Measurements from ENCODE around the gene FYB1. TPM values are rescaled to one million over a fixed set of nuclear protein-coding genes. Genes with fewer than 3 reads are reported as not detected.

FYB1 gene
- total RNA-seq, 2 donors from 2014 or later, result 3.1 to 4.0 TPM

DNA sequence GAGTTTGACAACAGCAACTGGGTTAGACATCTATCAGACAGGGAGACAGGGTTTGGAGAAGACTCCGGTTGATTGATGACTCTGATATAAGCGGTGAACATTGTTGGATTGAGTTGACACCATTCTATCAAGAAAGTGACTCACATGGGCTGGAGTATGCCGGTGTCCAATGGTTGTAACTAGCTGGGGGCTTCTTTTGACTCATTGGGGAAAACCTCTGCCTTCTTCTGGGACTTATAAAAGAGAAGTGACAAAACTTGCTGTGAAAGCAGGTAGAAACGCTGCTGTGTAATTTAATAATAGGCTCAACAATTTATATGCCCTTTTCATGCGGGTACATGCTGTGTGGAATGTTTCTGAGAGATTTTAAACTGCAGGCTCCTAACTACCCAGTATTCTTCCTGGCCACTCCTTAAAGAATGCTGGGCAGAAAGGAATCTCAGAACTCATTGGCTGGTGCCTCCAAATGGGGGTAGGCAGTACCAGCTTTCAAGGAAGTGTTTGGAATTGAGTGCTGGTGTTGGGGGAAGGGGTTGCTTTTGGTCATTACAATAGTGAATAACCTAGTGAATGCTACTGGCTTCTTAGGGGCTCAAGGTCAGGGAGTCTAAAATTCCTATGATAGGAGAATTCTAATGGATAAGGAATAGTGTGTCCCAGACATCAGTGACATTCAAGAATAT is 43.9 kb downstream of the FYB1 start:
- DNase-seq (ENCODE audit: low spot score), result no peak
- Histone ChIP-seq H3K4me1 (replicated peaks) (no peaks in the 10 kb centered on the region), H3K4me3 (no peak overlapping the region), H3K27me3 (replicated peaks; ENCODE audit: insufficient read depth) (no peaks in the 10 kb centered on the region), H3K9me3 (no peaks in the 10 kb centered on the region), H3K27ac (no peak overlapping the region), H3K36me3 (no peaks in the 10 kb centered on the region)
- 61% methylated on average over 5 of the region's 5 CpGs for WGBS
- intact Hi-C loops (cut with DNase I), result no loop called here
- TF ChIP-seq POLR2A (IDR thresholded peaks at IDR 0.05) (no peak), POLR2AphosphoS5 (IDR thresholded peaks at IDR 0.05) (no peak)
- TF ChIP-seq, protein P1, sequence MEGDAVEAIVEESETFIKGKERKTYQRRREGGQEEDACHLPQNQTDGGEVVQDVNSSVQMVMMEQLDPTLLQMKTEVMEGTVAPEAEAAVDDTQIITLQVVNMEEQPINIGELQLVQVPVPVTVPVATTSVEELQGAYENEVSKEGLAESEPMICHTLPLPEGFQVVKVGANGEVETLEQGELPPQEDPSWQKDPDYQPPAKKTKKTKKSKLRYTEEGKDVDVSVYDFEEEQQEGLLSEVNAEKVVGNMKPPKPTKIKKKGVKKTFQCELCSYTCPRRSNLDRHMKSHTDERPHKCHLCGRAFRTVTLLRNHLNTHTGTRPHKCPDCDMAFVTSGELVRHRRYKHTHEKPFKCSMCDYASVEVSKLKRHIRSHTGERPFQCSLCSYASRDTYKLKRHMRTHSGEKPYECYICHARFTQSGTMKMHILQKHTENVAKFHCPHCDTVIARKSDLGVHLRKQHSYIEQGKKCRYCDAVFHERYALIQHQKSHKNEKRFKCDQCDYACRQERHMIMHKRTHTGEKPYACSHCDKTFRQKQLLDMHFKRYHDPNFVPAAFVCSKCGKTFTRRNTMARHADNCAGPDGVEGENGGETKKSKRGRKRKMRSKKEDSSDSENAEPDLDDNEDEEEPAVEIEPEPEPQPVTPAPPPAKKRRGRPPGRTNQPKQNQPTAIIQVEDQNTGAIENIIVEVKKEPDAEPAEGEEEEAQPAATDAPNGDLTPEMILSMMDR (IDR thresholded peaks at IDR 0.05), result no peak

DNA sequence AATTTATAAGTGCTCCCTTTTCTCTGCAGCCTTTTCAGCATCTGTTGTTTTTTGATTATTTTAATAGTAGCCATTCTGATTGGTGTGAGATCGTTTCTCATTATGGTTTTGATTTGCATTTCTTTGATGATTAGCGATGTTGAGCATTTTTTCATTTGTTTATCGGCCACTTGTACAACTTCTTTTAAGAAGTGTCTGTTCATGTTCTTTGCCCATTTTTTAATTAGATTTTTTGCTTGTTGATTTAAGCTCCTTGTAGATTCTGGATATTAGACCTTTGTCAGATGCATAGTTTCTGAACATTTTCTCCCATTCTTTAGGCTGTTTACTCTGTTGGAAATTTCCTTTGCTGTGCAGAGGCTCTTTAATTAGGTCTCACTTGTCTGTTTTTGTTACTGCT is 46.3 kb downstream of the FYB1 start:
- intact Hi-C loops (cut with DNase I), result no loop called here
- Histone ChIP-seq H3K4me1 (replicated peaks) (no peaks in the 10 kb centered on the region), H3K36me3 (no peaks in the 10 kb centered on the region), H3K9me3 (no peaks in the 10 kb centered on the region), H3K27me3 (replicated peaks; ENCODE audit: insufficient read depth) (no peaks in the 10 kb centered on the region), H3K4me3 (no peak overlapping the region), H3K27ac (no peak overlapping the region)
- 97% methylated on average over 3 of the region's 3 CpGs for WGBS
- TF ChIP-seq POLR2A (IDR thresholded peaks at IDR 0.05) (no peak), POLR2AphosphoS5 (IDR thresholded peaks at IDR 0.05) (no peak)
- TF ChIP-seq, protein P1 (IDR thresholded peaks at IDR 0.05), result no peak
- DNase-seq (ENCODE audit: low spot score), result no peak

DNA sequence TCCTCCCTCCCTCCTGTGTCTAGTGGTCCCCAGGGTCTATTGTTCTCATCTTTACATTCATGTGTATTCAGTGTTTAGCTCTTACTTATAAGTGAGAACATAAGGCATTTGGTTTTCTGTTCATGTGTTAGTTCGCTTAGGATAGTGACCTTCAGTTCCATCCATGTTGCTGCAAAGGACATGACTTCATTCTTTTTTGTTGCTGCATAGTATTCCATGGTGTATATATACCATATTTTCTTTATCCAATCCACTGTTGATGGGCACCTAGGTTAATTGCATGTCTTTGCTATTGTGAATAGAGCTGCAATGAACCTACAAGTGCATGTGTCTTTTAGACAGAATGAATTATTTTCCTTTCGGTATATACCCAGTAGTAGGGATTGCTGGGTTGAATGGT is 46.8 kb downstream of the FYB1 start:
- Histone ChIP-seq H3K4me1 (replicated peaks) (no peaks in the 10 kb centered on the region), H3K27me3 (replicated peaks; ENCODE audit: insufficient read depth) (no peaks in the 10 kb centered on the region), H3K36me3 (no peaks in the 10 kb centered on the region), H3K9me3 (no peaks in the 10 kb centered on the region), H3K4me3 (no peak overlapping the region), H3K27ac (no peak overlapping the region)
- no peak for TF ChIP-seq POLR2A (IDR thresholded peaks at IDR 0.05)
- TF ChIP-seq, protein P1 (IDR thresholded peaks at IDR 0.05), result no peak
- no peak for TF ChIP-seq POLR2AphosphoS5 (IDR thresholded peaks at IDR 0.05)
- 94% methylated on average over 2 of the region's 2 CpGs for WGBS
- intact Hi-C loops (cut with DNase I), result no loop called here
- DNase-seq (ENCODE audit: low spot score), result no peak

DNA sequence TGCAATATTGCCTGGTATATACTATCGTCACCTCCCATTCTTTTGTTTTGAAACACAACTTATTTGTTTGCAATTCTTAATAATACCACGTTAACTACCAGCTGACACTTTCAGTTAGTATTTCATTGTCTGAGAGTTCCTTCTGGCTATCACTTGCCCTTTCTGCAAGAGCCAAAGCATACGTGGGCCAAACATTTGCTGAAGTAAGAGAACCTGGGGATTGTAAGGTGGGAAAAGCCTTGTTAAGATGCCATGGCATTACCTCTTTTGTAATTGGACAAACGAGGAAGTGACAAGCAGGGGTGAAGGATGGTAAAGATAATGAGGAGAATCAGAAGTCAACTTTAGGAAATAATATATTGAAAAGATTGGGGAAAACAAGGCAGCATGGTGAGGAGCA is 47.7 kb downstream of the FYB1 start:
- H3K27me3 ChIP-seq (replicated peaks; ENCODE audit: insufficient read depth), result no peaks in the 10 kb centered on the region
- no peak for TF ChIP-seq POLR2A (IDR thresholded peaks at IDR 0.05)
- no peak for TF ChIP-seq POLR2AphosphoS5 (IDR thresholded peaks at IDR 0.05)
- TF ChIP-seq, protein P1 (IDR thresholded peaks at IDR 0.05), result no peak
- H3K9me3 ChIP-seq, result no peaks in the 10 kb centered on the region
- intact Hi-C loops (cut with DNase I), result no loop called here
- DNase-seq (ENCODE audit: low spot score), result no peak
- no peaks in the 10 kb centered on the region for H3K4me1 ChIP-seq (replicated peaks)
- WGBS, result 55% methylated on average over 4 of the region's 4 CpGs
- H3K4me3 ChIP-seq, result no peak overlapping the region
- H3K36me3 ChIP-seq, result no peaks in the 10 kb centered on the region
- H3K27ac ChIP-seq, result no peak overlapping the region

DNA sequence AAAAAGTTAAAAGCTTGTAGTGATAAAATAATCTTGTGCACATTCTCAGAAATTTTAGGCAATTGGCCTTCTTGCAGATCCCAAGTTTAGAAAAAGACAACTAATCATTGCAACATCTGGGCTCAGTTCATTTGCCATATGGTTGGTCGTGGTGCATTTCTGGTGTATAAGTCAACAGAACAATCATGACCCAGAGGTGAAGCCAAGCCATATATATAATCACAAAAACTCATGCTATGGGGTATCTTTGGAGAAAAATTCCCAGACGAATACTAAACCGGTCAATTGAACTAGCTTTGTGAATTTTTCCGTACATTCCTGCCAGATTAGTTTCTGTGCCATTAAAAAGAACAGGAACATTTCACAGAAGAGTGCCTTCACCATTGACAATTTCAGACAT is 50.3 kb downstream of the FYB1 start:
- intact Hi-C loops (cut with DNase I), result no loop called here
- Histone ChIP-seq H3K4me1 (replicated peaks) (no peaks in the 10 kb centered on the region), H3K9me3 (no peaks in the 10 kb centered on the region), H3K27me3 (replicated peaks; ENCODE audit: insufficient read depth) (no peaks in the 10 kb centered on the region), H3K27ac (no peak overlapping the region), H3K36me3 (no peaks in the 10 kb centered on the region), H3K4me3 (no peak overlapping the region)
- TF ChIP-seq POLR2AphosphoS5 (IDR thresholded peaks at IDR 0.05) (no peak), POLR2A (IDR thresholded peaks at IDR 0.05) (no peak)
- TF ChIP-seq, protein P1 (IDR thresholded peaks at IDR 0.05), result no peak
- WGBS, result 93% methylated on average over 4 of the region's 4 CpGs
- no peak for DNase-seq (ENCODE audit: low spot score)
